BLaER1 (cell line): ENCODE results near the gene RASD2.

ENCODE experiments used
- H3K27ac ChIP-seq: shearing (Covaris generic); formaldehyde crosslinking; 2 replicates; pipeline ENCODE4 v1.8.1; 2022
- H3K27me3 ChIP-seq: shearing (Covaris generic); formaldehyde crosslinking; 2 replicates; pipeline ENCODE4 v1.8.1; 2022
- H3K36me3 ChIP-seq: shearing (Covaris generic); formaldehyde crosslinking; 2 replicates; pipeline ENCODE4 v1.8.1; 2022
- H3K4me1 ChIP-seq: shearing (Covaris generic); formaldehyde crosslinking; 2 replicates; pipeline ENCODE4 v1.8.1; 2022
- H3K4me2 ChIP-seq: shearing (Covaris generic); formaldehyde crosslinking; 2 replicates; pipeline ENCODE4 v1.8.1; 2022
- H3K4me3 ChIP-seq: shearing (Covaris generic); formaldehyde crosslinking; 2 replicates; pipeline ENCODE4 v1.8.1; 2022
- H3K9ac ChIP-seq: shearing (Covaris generic); formaldehyde crosslinking; 2 replicates; pipeline ENCODE4 v1.8.1; 2022
- H3K9me3 ChIP-seq: shearing (Covaris generic); formaldehyde crosslinking; 2 replicates; pipeline ENCODE4 v1.8.1; 2022
- H4K20me1 ChIP-seq: shearing (Covaris generic); formaldehyde crosslinking; 2 replicates; pipeline ENCODE4 v1.8.1; 2022
- Cebpa-rat ChIP-seq: shearing (Covaris generic); IDR thresholded peaks from 2 replicates; pipeline ENCODE4 v1.8.1; 2022

RASD2 gene

DNA sequence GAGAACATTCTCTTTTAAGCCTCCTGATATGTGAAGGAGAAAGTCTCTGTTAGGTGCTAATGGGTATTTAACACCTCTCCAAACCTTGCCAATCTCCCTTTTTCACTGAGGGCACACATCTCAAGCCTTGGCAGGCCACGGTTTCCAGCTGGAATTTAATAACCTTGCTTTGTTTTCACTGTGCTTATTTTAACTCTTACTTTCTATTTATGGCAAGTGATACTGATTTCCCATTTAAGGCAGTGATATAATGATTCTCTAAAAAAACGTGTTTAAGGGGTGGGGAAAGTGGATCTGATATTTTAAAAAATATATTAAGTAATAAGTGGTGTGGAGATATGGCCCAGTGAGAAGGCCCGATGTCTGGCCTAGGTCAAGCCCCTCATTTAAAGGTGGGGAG, 1.1 kb upstream of the RASD2 start:
- H4K20me1 ChIP-seq, result peaks cover 16% of the 10 kb centered on the region; the same call in 1 of the 2 replicates
- no peak for TF ChIP-seq Cebpa-rat
- H3K9me3 ChIP-seq, result no peaks in the 10 kb centered on the region
- peaks cover 34% of the 10 kb centered on the region for H3K27me3 ChIP-seq
- H3K4me1 ChIP-seq, result peaks cover 84% of the 10 kb centered on the region
- H3K27ac ChIP-seq, result peak overlapping the region; percentile 85; the same call in 1 of the 2 replicates
- peak overlapping the region; percentile 76 for H3K9ac ChIP-seq
- peak overlapping the region; percentile 71 for H3K4me3 ChIP-seq
- no peaks in the 10 kb centered on the region for H3K36me3 ChIP-seq
- H3K4me2 ChIP-seq, result peak overlapping the region; percentile 100

DNA sequence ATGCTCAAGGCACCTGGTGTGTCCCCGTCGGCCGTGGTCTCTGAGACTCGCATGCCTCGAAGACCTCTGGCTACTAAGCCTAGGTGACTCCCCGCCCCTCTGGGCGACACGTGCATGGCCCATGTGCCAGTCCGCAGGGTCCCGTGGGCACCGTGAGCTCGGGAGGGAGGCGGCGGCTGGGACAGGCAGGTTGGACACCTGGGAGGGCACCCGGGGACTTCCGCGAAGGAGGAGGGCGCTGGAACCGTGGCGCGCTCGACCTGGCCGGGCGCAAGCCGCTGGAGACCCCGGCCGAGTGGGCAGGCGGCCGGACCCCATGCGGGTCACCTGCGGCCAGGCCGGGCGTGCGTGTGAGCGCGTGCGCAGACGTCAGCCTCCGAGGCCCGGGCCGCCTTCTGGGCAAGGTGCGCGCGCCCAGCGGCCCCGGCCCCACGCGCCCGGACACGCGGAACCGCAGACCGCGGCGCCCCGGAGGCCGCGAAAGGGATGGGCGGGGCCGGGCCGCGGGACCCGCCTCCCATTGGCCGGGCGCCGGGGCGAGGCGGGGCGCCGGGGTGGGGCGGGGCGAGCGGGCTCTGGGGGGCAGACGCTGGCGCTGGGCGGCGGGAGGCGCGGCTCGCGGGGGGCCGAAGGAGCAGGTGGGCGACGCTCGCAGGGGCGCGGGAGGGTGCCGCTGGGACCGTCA, 579 bp upstream of the RASD2 start:
- peaks cover 34% of the 10 kb centered on the region for H3K27me3 ChIP-seq
- peaks cover 85% of the 10 kb centered on the region for H3K4me1 ChIP-seq
- H3K27ac ChIP-seq, result peak overlapping the region; percentile 85
- no peaks in the 10 kb centered on the region for H3K9me3 ChIP-seq
- peak overlapping the region; percentile 100 for H3K4me2 ChIP-seq
- TF ChIP-seq Cebpa-rat, result no peak
- peak overlapping the region; percentile 76 for H3K9ac ChIP-seq
- H4K20me1 ChIP-seq, result peaks cover 16% of the 10 kb centered on the region; the same call in 1 of the 2 replicates
- no peaks in the 10 kb centered on the region for H3K36me3 ChIP-seq
- peak overlapping the region; percentile 71 for H3K4me3 ChIP-seq

DNA sequence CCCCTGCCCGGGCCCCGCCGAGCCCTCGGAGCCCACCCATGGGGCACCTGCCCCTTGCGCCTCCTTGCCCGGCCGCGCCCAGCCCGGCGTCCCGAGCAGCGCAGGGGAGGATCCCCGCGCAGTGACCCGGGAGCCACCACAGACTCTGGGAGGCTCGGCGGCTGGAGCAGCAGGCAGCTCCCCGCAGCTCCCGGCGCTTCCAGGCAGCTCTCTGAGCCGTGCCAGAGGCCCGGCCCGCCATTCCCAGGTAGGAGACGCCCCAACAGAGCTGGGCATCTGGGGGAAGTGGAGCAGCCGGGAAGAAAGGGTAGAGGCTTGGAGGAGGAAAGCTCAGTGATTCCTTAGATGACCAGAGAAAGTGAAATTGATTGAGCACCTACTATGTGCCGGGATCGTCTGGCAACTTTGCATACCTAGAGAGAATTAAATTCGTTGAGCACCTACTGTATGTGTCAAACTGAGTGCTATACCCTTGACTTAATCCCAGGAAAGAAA, 670 bp downstream of the RASD2 start:
- peaks cover 76% of the 10 kb centered on the region for H3K4me1 ChIP-seq
- H3K4me3 ChIP-seq, result peak overlapping the region; percentile 71
- H3K27ac ChIP-seq, result no peak overlapping the region
- H3K9ac ChIP-seq, result no peak overlapping the region
- H4K20me1 ChIP-seq, result peaks cover 16% of the 10 kb centered on the region; the same call in 1 of the 2 replicates
- no peak for TF ChIP-seq Cebpa-rat
- H3K27me3 ChIP-seq, result peaks cover 34% of the 10 kb centered on the region
- peak overlapping the region; percentile 100 for H3K4me2 ChIP-seq
- no peaks in the 10 kb centered on the region for H3K36me3 ChIP-seq
- no peaks in the 10 kb centered on the region for H3K9me3 ChIP-seq

DNA sequence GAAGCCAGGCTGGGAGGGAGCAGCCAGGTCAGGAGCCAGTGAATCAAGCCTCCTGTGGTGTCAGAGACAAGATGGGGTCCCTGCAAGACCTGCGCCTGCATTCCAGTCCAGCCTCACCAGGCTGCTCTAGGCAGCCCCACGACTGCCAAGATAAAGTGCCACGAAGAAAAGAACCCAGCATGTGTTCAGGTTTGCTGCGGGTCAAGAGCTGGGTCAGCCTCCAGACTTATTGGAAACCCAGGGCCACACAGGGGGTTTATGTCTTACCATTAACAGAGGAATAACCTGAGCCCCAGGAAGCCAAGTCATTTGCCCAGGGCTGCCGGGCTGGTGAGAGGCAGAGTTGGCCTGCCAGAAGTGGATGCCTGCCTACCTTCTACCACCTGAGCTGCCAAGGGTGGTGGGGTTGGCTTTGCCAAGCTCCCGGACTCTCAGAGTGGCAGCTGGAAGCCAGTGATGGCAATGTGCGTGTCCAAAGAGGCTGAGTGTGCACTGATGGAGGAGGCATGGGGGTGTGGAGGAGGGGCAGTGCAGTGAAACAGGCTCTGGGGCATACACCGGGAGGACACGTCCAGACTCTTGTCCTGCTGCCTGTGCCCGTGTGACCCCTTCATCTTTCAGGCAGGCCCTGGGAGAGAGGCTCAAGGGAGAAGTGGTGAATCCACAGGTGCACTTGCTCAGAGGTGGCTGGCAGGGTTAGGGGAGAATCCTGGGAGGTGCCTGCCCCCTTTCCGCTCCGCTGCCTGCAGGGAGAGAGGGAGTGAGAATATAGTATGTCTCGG, 1.7 kb downstream of the RASD2 start:
- no peak overlapping the region for H3K9ac ChIP-seq
- no peaks in the 10 kb centered on the region for H3K9me3 ChIP-seq
- no peaks in the 10 kb centered on the region for H3K36me3 ChIP-seq
- peaks cover 66% of the 10 kb centered on the region for H3K4me1 ChIP-seq
- peaks cover 34% of the 10 kb centered on the region for H3K27me3 ChIP-seq
- no peak overlapping the region for H3K4me3 ChIP-seq
- no peak overlapping the region for H3K27ac ChIP-seq
- H4K20me1 ChIP-seq, result peaks cover 16% of the 10 kb centered on the region; the same call in 1 of the 2 replicates
- peak overlapping the region; percentile 65 for H3K4me2 ChIP-seq
- no peak for TF ChIP-seq Cebpa-rat

DNA sequence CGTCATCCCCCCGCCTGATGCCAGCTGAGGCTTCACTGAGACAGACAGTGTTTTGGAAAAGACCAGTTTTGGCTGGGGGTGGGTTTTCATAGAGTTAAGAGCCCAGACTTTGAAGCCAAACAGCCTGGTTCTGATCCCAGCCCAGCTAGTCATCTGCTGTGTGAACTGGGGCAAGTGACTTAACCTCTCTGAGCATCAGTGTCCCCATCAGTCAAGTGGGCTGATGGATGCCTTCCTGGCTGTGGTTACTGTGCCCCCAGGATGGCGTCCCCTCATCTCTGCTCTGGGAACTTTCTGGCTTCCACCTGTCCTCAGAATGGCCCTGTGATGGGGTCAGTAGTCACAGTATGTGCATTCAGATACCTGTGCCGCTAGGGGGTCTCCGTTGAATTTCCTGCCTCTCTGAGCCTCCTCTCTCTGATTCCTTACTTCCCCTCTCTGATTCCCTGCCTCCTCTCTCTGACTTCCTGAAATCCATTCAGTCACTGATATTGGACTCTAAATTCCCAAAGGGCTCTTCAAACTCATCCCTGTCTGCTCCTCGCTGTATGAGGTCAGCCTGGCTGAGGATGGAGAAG, 2.4 kb downstream of the RASD2 start:
- Histone ChIP-seq H3K4me2 (peak overlapping the region; percentile 65), H3K9me3 (no peaks in the 10 kb centered on the region), H3K36me3 (no peaks in the 10 kb centered on the region)

DNA sequence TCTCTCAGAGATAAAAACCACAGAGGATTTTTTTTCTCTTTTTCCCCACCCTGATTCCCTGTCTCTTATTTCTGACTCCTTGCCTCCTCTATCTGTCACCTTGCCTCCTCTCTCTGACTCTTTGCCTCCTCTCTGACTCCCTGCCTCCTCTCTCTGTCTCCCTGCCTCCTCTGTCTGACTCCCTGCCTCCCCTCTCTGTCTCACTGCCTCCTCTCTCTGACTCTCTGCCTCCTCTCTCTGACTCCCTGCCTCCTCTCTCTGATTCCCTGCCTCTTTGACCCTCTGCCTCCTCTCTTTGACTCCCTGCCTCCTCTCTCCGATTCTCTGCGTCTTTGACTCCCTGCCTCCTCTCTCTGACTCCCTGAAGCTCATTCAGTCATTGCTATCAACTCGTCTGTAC, 3.1 kb downstream of the RASD2 start:
- peaks cover 65% of the 10 kb centered on the region for H3K4me1 ChIP-seq
- H3K4me2 ChIP-seq, result peak overlapping the region; percentile 65
- H3K9ac ChIP-seq, result no peak overlapping the region
- no peak overlapping the region for H3K4me3 ChIP-seq
- no peak for TF ChIP-seq Cebpa-rat
- no peaks in the 10 kb centered on the region for H3K9me3 ChIP-seq
- peaks cover 16% of the 10 kb centered on the region; the same call in 1 of the 2 replicates for H4K20me1 ChIP-seq
- H3K36me3 ChIP-seq, result no peaks in the 10 kb centered on the region
- no peak overlapping the region for H3K27ac ChIP-seq
- peaks cover 34% of the 10 kb centered on the region for H3K27me3 ChIP-seq

More for the DNA sequence above, 2.4 kb downstream of the RASD2 start:
- Histone ChIP-seq H3K27me3 (peaks cover 34% of the 10 kb centered on the region), H3K4me1 (peaks cover 62% of the 10 kb centered on the region), H4K20me1 (peaks cover 16% of the 10 kb centered on the region; the same call in 1 of the 2 replicates), H3K9ac (no peak overlapping the region), H3K4me3 (no peak overlapping the region), H3K27ac (no peak overlapping the region)
- TF ChIP-seq Cebpa-rat, result no peak

DNA sequence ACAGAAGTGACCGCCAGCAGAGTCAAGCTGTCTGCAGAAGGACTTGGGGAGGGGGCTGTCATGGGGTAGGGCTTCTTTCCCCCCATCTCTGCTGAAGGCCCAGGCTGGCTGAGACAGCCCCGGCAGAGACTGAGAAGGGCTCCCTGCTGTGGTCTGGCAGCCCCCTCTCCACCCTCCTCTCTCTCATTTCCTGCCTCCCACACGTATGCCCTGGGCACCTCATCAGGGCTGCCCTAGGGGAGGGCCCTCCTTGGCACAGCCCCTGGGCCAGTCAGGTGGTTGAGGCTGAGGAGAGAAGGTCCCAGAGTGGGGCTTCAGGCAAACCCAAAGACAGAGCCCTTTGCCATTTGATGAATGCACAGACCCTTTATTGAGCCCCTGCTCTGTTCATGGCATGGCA, 3.6 kb downstream of the RASD2 start:
- Histone ChIP-seq H3K9ac (no peak overlapping the region), H4K20me1 (peaks cover 16% of the 10 kb centered on the region; the same call in 1 of the 2 replicates), H3K4me2 (peak overlapping the region; percentile 65), H3K4me3 (no peak overlapping the region), H3K4me1 (peaks cover 65% of the 10 kb centered on the region), H3K9me3 (no peaks in the 10 kb centered on the region), H3K36me3 (no peaks in the 10 kb centered on the region), H3K27me3 (peaks cover 34% of the 10 kb centered on the region), H3K27ac (no peak overlapping the region)
- no peak for TF ChIP-seq Cebpa-rat

DNA sequence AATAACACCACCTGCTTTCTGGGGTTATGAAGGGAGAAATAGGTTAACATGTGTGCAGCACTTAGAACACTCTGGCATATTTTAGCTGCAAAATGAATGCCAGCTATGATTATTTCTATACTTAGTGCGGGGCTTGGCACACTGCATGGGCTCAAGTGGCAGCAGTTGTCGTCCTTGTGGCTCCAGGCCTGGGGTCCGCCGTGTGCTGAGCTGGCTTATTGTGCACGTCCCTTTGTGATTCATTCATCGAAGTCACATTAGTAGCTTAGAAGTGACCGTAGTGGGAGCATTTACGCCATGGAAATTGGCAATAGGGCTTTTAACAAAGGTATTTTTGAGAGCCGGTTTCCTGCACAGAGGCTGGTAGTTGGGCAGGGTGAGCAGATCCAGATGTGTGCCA, 4.2 kb downstream of the RASD2 start:
- Histone ChIP-seq H3K9me3 (no peaks in the 10 kb centered on the region), H3K36me3 (no peaks in the 10 kb centered on the region), H3K27me3 (peaks cover 34% of the 10 kb centered on the region), H3K4me1 (peaks cover 65% of the 10 kb centered on the region), H3K4me3 (no peak overlapping the region), H4K20me1 (peaks cover 16% of the 10 kb centered on the region; the same call in 1 of the 2 replicates), H3K27ac (no peak overlapping the region), H3K4me2 (no peak overlapping the region), H3K9ac (no peak overlapping the region)
- no peak for TF ChIP-seq Cebpa-rat

DNA sequence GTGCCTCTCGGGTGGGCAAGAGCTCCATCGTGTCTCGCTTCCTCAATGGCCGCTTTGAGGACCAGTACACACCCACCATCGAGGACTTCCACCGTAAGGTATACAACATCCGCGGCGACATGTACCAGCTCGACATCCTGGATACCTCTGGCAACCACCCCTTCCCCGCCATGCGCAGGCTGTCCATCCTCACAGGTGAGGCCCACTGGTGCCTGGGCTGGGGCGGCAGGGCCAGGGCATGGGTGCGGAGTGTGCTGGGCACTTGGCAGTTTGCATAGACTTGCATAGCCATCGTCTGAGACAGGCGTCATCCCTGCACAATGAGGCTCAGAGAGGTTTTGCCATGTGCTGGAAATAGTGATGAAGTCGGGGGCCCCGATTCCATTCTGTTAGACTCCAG, 6.3 kb downstream of the RASD2 start:
- Histone ChIP-seq H3K9ac (no peak overlapping the region), H4K20me1 (0 out of 2 replicates have a peak, but pooled peaks cover 2% of the 10 kb centered on the region), H3K27me3 (peaks cover 19% of the 10 kb centered on the region), H3K4me2 (no peak overlapping the region), H3K4me1 (peaks cover 59% of the 10 kb centered on the region), H3K27ac (no peak overlapping the region), H3K4me3 (no peak overlapping the region), H3K36me3 (no peaks in the 10 kb centered on the region), H3K9me3 (no peaks in the 10 kb centered on the region)
- TF ChIP-seq Cebpa-rat, result no peak
